HG02623 (cell line): ENCODE data around the gene JOSD2.
A peak's percentile ranks its signal among the peaks of the same experiment; 100 is the strongest.

ENCODE experiments used
- ATAC-seq: cut with Tn5 transposase; IDR thresholded peaks from one replicate; pipeline ENCODE4 v1.9.1; 2021; ENCODE audit warnings: moderate library complexity; ENCODE audit not compliant: unreplicated experiment

Gene JOSD2, protein sequence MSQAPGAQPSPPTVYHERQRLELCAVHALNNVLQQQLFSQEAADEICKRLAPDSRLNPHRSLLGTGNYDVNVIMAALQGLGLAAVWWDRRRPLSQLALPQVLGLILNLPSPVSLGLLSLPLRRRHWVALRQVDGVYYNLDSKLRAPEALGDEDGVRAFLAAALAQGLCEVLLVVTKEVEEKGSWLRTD

DNA sequence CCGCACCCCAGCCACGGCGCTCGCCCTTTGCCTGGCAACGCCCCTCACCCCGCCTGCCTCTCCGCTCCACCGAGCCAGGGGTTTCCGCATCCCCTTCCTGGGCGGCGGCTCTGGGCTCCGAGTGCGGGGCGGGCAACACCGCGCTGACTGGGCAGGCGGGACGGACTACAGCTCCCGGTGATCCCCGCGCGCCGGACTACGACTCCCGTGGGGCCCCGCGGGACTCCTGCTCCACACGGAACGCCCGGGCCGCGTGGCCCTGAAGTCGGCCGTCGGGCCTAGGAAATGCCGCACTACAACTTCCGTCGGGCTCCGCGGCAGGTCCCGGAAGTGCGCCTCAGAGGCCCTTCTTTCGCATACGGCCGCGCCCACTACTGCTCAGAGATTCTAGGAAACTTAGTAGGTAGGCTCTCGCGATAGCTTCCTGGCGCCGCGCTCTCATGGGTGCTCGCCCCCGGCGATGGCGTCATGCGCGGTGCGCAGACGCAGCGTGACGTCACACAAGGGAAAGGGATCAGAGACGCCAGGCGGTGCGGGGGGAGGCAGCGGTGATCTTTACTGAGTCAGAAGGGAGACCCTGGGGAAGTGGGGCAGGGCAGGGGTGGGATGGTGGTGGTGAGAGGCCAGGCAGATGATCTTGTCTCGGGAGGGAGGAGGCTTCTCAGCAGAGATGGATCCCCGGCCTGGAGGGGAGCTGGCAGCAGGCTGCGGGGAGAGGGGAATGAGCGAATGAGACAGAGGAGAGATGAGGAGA is at the start of gene JOSD2:
Gene JOSD2, minus strand, starts transcription at position 123 of the 754 bp plus-strand sequence. CDS start 760 bp downstream, outside the sequence.
- ATAC-seq, result peak; percentile 74

DNA sequence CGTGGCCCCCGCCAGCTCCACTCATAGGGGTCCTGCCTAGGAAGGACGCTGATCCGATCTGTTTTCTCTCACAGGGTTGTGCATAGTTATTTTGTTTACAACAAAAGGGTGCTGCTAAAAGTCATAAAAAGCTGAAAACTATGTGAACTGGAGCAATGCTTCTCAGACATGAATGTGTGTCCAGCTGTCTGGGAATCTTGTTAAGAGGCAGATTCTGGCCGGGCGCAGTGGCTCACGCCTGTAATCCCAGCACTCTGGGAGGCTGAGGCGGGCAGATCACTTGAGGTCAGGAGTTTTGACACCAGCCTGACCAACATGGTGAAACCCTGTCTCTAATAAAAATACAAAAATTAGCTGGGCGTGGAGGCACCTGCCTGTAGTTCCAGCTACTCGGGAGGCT is 48.6 kb upstream of the JOSD2 start:
- no peak for ATAC-seq

DNA sequence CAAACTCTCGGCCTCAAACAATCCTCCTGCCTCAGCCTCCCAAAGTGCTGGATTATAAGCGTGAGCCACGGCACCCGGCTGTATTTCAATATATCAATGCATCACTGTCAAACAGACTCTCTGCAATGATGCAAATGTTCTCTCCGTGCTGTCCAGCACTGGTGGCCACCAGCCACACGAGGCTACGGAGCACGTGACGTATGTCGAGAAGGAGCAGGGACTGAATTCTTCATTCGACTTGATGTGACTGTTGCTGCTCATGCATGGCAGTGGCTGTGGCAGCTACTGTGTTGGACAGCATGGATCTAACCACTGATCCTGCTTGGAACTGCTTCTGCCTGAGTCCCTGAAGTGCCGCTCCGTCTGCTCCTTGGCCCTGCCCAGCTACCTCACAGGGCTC is 47.5 kb upstream of the JOSD2 start:
- ATAC-seq, result no peak

DNA sequence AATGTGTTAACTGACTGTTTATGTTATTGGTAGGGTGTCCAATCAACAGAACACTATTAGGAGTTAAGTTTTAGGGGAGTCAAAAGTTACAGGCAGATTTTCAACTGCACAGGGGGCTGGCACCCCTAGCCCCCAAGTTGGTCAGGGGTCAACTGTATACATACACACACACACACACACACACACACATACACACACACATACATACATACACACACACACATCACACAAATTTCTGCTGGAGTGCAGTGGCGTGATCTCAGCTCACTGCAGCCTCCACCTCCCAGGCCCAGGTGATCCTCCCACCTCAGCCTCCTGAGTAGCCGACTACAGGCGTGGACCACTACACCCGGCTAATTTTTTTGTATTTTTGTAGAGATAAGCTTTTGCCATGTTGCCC is 47.0 kb upstream of the JOSD2 start:
- ATAC-seq, result no peak

DNA sequence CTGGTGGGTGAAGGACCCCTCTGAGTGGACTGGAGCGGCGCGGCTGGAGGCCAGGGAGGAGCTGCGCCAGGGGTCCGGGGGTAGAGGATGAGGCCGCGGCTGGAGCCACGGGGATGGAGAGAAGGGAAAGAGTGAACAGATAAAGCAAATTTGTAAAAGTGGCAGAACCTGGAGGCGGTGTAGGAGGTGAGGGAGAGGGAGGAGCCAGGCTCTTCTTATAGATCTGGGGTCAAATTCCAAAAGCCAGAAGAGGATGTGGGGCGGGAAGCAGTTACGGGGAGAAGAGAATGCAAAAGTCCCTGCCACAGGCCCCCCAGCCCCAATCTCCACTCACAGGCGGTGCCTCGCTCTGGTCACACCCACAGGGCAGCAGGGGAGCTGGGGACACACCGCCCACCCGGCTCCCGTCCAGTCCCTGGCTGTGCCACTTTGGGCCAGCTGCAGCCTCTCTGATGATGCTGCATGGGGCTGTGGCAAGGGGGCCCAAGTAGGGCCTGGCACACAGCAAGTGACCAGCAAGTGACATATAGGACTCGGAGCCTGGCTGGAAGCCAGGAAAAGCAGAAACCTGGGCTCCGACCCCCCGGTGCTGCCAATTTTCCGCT is 46.1 kb upstream of the JOSD2 start:
- no peak for ATAC-seq

DNA sequence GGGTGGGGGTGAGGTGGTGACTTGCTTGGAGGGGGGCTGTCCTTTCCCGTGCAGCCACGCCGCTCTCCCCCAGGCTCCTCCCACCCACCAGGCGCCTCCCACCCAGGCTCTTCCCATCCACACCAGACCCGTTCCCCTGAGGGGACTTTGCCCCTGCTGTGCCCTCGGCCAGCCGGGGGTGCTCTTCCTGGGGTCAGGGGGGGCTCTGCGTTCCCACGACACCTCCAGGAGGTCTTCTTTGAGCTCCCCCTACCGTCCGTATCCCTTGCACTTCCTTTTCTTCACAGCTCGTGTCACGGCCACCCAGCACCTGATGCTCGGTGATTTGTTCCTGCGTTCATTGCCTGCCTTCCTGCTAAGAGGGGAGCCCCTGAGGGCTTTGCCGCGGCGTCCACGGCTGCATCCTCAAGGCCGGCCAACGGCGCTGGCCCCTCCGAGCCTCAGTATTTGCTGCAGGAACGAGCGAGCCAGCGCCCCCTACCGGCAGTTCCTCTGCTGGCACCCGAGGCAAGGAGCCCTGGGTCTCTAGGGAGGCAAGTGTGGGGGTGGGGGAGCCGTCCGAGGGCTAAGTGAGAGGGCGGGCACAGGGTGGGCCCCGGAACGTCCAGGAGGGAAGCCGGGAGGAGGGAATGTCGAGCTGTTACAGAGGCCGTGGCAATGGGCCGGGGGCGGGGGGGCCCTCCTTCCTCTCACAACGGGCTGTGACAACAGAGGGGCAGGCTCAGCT is 45.5 kb upstream of the JOSD2 start:
- ATAC-seq, result no peak

DNA sequence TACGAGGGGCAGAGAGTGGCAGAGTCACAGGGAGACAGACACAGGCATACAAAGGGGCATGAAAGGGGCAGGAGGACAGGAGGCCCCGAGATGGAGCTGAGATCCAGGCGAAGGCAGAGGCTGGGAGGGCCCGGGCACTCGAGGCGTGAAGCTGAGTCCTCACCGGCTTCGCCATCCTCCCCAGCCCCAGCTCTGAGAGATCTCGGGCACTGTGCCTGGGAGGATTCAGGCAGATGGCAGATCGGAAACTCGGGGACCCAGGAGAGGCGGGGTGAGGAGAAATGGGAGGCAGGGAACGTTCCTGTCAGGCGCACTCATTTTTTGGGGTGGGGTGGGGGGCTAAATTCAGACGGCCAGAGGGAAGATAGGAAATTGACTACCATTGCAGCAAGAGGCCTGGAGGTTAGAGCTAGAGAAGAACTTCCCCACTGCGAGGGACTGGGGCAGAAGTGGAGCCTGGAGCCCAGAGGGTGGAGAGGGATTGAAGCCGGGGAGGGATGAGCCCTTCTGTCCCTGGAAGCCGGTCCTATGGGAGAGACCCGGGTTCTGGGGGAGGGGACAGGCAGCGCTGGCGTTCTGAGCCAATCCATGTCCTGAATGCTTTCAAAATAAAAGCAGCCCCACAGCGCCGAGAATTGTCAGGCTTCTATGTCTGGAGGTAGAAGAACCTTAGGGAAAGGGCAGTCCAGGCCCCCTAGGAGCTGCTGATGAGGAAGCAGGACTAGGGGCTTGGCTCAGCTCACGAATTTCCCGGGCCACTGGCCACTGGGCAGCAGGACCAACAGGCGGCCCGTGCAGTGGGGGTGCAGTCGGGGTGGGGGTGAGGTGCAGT is 44.7 kb upstream of the JOSD2 start:
- no peak for ATAC-seq

DNA sequence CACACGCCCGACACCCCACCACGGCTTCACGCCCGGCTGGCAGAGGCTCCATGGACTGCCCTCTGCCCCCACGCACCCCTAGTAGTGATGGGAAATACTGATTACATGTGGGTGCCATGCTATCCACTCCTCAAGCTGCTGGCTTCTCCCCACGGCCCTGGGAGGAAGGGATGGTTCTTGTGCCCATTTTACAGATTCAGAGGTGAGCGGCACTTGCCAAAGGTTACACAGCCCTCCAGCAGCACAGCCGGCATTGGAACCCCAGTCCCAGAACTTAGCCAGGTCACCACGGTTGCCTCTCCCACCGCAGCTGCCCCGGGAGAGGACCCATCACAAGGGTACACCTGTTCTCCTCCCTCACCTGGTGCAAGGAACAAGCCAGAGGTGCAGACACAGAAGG is 44.0 kb upstream of the JOSD2 start:
- no peak for ATAC-seq

DNA sequence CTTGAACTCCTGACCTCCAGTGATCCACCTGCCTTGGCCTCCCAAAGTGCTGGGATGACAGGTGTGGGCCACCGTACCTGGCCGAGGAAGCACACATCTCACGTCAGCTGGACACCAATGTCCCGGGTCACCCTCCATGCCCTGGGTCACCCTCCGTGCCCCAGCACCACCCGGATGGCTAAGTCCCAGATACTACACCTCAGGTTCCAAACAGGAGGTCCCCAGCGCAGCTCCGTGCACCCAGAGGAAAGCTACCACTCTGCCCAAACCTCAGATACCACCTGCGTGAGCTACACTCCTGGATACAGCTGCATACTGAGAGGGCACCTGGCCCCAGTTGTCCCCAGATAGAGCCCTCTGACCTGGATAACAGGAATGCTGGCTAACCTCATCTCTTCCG is 43.2 kb upstream of the JOSD2 start:
- no peak for ATAC-seq

DNA sequence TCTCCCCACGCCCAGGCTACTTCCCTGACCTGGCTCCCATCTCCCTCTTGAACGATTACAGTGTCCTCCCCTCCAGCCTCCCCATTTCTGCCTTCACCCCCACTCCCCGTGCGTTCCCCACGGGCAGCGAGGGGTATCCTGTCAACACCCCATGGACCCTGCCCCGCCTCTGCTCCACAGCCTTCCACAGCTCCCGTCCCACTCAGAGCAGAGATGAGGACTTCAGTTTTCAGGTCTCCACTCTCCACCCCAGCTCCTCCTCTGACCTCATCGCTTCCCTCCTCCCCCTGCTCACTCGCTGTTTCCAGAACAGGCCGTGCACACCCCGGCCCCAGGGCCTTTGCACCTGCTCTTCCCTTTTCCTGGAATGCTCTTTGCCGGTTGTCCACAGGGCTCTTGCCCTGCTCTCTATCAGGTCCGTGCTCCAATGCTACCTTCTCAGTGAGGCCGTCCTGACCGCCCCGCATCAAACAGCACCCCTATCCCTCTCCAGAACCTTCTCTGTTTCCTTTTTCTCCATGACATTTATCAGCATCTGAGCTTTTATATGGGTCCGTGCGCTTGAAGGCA is 42.2 kb upstream of the JOSD2 start:
- ATAC-seq, result no peak

DNA sequence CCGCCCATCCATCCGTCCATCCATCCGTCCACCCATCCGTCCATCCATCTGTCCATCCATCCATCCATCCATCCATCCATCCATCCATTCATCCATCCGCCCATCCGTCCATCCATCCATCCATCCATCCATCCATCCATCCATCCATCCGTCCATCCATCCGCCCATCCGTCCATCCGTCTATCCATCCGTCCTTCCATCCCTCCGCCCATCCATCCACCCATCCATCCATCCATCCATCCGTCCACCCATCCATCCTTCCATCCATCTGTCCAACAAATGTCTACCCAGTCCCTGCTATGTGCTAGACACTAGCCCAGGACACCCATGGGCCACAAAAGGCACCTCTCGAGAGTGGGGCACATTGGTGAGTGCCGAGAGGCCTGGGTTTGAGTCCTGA is 41.5 kb upstream of the JOSD2 start:
- no peak for ATAC-seq

DNA sequence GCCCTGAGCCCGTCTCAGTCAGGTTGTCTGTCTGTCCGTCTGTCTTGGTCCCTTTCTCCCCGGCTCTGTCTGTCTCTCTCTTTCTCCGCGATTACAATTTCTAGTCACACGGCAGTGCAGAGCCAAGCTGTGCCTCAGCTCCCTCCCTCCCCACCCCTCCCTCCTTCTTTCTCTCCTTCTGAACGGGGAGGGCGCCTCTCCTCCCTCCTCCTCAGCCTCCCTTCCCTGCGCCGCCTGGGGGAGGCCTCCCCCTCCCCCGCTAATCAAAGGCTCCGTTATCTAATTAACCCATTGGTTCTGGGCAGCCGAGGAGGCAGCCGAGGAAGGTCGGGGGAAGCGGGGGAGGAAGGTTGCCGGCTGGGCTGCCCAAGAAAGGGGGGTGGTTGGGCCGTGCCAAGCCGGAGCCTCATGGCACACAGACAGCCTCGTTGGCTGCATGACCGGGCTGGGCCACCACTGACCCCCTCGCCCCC is 40.8 kb upstream of the JOSD2 start:
- ATAC-seq, result no peak

DNA sequence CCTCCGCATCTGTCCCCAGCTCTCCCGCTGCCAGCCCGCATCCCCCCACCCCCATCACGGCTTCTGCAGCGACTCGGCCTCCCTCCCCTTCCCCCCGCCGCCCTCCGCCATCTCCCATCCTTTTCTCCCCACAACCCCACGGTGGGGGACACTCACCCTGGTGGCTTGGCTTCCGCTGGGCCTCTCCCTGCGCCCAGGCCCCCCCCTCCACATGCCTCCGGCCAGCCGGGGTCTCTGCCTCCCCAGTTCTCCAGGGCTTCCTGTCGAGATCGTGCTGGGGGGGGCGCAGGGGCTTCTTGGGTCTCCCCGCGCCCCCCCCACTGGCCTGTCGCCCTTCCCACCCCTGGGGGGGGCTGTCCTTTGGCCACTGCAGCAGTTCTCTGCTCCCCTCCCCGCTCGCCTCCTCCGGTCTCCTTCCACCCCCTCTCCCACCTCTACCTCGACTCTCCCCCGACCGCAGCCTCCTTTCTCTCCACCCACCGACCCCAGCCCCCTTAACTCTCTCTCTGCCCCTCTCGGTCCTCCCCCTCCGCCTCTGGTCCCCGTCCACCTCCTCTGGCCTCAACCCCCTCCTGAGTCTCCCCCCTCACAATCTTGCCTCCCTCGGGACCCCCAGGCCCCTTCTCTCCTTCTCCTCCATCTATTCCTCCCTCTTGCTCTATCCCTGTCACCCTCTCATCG is 40.2 kb upstream of the JOSD2 start:
- ATAC-seq, result no peak

DNA sequence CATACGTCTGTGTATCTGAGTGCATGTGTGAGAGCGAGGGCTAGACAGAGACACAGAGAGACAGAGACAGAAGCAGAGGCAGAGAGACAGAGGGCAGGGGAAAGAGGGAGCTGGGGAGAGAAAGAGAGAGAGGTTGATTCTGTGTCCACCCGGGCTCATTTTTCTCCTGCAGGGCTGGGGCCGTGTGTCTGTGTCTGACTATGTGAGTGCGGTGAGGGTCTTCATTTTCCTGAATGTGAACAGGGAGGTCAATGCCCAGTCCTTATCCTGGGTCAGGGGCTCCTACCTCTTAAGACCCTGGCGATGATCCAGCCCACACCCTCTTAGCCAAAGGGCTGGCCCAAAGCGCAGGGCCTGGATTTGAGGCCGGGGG is 39.6 kb upstream of the JOSD2 start:
- no peak for ATAC-seq

DNA sequence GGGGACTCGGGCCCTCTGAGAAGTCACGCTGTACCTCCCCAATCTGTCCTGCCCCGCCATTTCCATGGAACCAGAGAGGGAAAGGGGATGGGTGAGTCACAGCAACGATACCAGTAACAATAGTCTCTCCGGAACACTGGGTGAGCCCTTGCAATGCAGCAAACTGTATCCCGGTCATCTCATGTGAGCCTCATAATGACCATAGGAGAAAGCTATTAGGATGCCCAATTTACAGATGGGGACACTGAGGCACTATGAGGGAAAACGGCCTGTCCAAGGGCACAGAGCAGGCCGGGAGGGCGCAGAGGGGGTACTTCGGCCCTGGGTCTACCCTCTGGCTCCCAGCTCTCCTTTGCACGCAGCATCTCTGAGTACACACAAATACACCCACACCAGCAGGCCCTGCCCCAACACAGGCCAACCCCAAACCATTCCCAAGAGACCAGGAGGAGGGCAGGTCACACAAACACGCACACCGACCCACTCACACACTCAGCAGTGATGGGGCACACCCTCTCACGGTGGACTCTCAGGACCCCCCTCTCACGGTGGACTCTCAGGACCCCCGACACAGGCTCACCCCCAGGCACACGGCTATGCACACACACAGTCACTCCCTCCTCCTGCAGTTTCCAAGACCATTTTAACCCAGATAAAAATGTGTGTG is 39.1 kb upstream of the JOSD2 start:
- ATAC-seq, result no peak

DNA sequence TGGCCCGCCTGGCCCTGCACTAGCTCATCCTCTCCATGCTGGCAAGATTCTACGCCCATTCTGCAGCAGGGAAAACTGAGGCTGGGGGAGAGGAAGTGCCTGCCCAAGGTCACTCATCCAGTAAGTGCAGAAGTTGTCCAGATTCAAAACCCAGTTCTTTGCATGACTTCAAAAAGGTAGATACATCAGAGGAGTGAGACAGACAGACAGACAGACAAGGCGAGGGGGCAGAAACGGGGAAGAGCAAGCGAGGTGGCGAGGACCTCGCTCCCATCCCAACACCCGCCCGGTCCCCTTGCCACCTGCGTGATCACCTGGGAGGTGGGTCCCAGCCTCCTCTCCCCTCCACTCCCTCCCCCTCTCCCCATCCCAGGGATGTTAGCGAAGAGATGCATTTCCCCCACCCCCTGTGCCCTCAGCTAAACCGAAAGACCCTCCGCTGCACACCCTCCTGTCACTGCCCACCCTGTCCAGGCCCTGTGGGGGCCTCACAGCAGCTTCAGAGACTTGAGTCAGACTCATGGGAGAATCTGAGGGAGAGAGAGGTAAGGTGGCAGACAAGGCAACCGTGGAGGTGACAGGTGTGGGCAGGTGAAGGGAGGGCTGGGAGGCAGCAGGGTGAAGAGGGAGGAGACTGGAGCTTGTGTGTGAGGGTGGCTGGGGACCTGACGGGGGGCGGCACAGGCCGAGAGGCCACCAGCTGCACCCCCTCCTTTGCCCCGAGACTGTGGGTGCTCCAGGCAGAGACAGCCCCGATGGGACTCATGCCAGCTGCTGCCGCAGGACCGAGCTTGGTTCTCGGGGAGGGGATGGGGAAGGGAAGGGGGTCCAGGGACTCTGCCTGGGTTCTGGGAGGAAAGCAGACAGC is 38.3 kb upstream of the JOSD2 start:
- ATAC-seq, result no peak

DNA sequence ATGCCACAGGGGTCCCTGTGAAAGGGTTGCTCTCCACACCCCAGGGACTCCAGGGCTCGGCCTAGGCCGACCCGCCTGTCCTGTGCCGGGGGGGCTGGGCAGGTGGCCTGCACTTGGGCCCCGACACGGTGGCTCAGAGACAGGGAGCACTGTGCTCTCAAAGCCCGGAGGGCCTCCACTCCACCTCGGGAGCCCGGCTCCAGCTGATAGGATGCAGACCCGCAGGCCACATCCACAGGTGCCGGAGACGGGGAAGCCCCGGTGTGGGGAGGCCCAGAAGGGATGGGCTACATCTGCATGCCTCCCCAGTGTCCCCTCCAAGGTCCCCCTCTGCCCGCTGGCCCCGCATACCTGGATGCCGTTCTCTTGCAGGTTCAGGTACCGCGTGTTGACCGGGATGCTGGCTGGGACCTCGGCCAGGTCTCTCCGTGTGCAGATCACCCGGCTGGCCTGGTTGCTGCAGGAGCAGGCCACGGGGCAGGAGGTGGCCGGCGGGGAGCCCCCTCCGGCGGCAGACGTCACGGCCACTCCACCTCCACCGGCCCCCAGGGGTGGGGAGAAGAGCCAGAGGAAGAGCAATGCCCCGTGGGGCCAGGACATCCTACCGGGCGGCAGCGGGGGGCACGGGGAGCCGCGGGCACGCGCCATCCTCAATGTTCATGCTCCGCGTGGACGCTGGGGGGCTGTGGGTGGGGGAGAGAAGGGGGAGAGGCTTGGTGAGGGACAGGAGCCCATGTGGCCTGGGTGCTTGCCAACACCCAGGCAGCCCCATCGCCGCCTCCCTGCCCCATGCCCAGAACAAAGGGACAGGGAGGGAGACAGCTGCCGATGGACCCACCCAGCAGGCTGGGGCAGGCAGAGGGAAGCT is 37.4 kb upstream of the JOSD2 start:
- no peak for ATAC-seq
